HG03565 (cell line): ENCODE results near the gene CYP2E1.
"Not testable (repeated sequence)": the region's sequence is repeated elsewhere in the genome, so short reads cannot be mapped to it uniquely, and the experiment has no call there.

Experiments
- ATAC-seq: cut with Tn5 transposase; IDR thresholded peaks from one replicate; pipeline ENCODE4 v1.9.1; 2021; ENCODE audit warnings: mild to moderate bottlenecking, moderate library complexity; ENCODE audit not compliant: unreplicated experiment

Gene CYP2E1

GRCh38 chr10:133526957-133527588 lies at the start of gene CYP2E1:
Gene CYP2E1, plus strand, starts transcription at chr10:133527363. Its CDS starts 33 bp downstream, at chr10:133527396.
- no peak for ATAC-seq

GRCh38 chr10:133481086-133481643 lies 46.0 kb upstream of the CYP2E1 start:
- ATAC-seq, result no peak

GRCh38 chr10:133481657-133482056 lies 45.5 kb upstream of the CYP2E1 start:
- no peak for ATAC-seq

GRCh38 chr10:133484818-133485217 lies 42.3 kb upstream of the CYP2E1 start:
- no peak for ATAC-seq

- ATAC-seq, result no peak
These were observed 40.1 kb upstream of the CYP2E1 start for GRCh38 chr10:133487085-133487484.

GRCh38 chr10:133488354-133488753 lies 38.8 kb upstream of the CYP2E1 start:
- no peak for ATAC-seq

GRCh38 chr10:133489816-133490588 lies 37.2 kb upstream of the CYP2E1 start:
- ATAC-seq, result peak; percentile 53

GRCh38 chr10:133493562-133493961 lies 33.6 kb upstream of the CYP2E1 start:
- ATAC-seq, result not testable (repeated sequence)

- ATAC-seq, result not testable (repeated sequence)
These were observed 29.8 kb upstream of the CYP2E1 start for GRCh38 chr10:133497363-133497762.

GRCh38 chr10:133499176-133499575 lies 28.0 kb upstream of the CYP2E1 start:
- not testable (repeated sequence) for ATAC-seq

GRCh38 chr10:133500897-133501296 lies 26.3 kb upstream of the CYP2E1 start:
- ATAC-seq, result not testable (repeated sequence)

- no peak for ATAC-seq
These were observed 17.5 kb upstream of the CYP2E1 start for GRCh38 chr10:133509700-133510099.

GRCh38 chr10:133511408-133511807 lies 15.8 kb upstream of the CYP2E1 start:
- no peak for ATAC-seq

GRCh38 chr10:133511907-133512528 lies 15.1 kb upstream of the CYP2E1 start:
- ATAC-seq, result no peak

GRCh38 chr10:133515471-133515870 lies 11.7 kb upstream of the CYP2E1 start:
- no peak for ATAC-seq

GRCh38 chr10:133516057-133516456 lies 11.1 kb upstream of the CYP2E1 start:
- ATAC-seq, result no peak

GRCh38 chr10:133518517-133518916 lies 8.6 kb upstream of the CYP2E1 start:
- not testable (repeated sequence) for ATAC-seq

GRCh38 chr10:133520193-133520738 lies 6.9 kb upstream of the CYP2E1 start:
- ATAC-seq, result peak; percentile 83

- no peak for ATAC-seq
These were observed 3.4 kb upstream of the CYP2E1 start for GRCh38 chr10:133523631-133524203.

GRCh38 chr10:133525444-133525843 lies 1.7 kb upstream of the CYP2E1 start:
- no peak for ATAC-seq

- no peak for ATAC-seq
These were observed 658 bp downstream of the CYP2E1 start for GRCh38 chr10:133527771-133528271.
